ENCODE data around the gene RPN1.
"Not testable (repeated sequence)": the region's sequence is repeated elsewhere in the genome, so short reads cannot be mapped to it uniquely, and the experiment has no call there.

Gene RPN1

DNA sequence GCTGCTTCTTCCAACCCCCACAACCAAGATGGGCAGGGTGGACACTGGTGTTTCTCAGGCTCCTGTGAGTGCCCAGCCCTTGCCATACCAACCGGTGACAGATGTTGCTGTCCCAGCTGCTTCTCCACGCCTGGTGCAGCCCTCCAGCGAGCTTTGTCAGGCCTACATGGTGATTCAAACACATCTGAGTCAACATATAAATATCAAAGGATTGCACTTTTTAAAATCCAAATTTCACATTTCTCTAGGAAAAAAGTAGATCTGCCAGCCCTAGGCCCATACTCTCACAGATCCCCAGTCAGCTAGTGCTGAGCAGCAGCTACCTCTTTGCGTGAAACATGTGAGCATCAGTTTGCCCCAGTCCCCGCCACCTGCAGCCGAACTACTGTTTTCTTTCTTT is 52.7 kb downstream of the RPN1 start:
- H3K36me3 ChIP-seq (ENCODE audit: control insufficient read depth, insufficient read depth, low read length) = no peaks in the 10 kb centered on the region
- no peak overlapping the region for H3K9ac ChIP-seq (ENCODE audit: low read length)
- H3K27me3 ChIP-seq (ENCODE audit: control insufficient read depth, insufficient read depth, low read length) = no peaks in the 10 kb centered on the region
- H3K4me1 ChIP-seq (ENCODE audit: control insufficient read depth, insufficient read depth, low read length) = no peaks in the 10 kb centered on the region
- H3K27ac ChIP-seq (ENCODE audit: low read depth, low read length) = no peak overlapping the region
- H3K4me3 ChIP-seq (ENCODE audit: low read length) = no peak overlapping the region

DNA sequence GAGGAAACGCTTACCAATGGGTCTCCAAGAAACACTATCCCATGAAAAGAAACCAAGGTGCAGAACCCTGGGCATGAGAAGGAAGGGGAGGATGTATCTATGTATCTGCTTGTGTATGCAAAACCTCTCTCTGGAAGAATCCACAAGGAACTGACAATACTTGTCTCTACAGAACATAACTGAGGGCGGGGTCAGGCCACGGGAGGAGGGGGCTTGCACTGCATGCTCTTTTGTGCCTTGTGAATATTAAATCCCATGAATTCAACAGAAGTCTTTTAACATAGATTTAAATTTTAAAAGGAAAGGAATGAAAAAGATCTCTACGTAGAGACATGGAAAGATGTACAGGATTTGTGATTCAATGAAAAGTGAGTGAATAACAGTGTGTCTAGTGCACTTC is 57.8 kb downstream of the RPN1 start:
- no peak overlapping the region for H3K4me3 ChIP-seq (ENCODE audit: low read length)
- no peaks in the 10 kb centered on the region for H3K4me1 ChIP-seq (ENCODE audit: control insufficient read depth, insufficient read depth, low read length)
- no peak overlapping the region for H3K9ac ChIP-seq (ENCODE audit: low read length)
- H3K27me3 ChIP-seq (ENCODE audit: control insufficient read depth, insufficient read depth, low read length) = no peaks in the 10 kb centered on the region
- no peaks in the 10 kb centered on the region for H3K36me3 ChIP-seq (ENCODE audit: control insufficient read depth, insufficient read depth, low read length)
- H3K27ac ChIP-seq (ENCODE audit: low read depth, low read length) = no peak overlapping the region

DNA sequence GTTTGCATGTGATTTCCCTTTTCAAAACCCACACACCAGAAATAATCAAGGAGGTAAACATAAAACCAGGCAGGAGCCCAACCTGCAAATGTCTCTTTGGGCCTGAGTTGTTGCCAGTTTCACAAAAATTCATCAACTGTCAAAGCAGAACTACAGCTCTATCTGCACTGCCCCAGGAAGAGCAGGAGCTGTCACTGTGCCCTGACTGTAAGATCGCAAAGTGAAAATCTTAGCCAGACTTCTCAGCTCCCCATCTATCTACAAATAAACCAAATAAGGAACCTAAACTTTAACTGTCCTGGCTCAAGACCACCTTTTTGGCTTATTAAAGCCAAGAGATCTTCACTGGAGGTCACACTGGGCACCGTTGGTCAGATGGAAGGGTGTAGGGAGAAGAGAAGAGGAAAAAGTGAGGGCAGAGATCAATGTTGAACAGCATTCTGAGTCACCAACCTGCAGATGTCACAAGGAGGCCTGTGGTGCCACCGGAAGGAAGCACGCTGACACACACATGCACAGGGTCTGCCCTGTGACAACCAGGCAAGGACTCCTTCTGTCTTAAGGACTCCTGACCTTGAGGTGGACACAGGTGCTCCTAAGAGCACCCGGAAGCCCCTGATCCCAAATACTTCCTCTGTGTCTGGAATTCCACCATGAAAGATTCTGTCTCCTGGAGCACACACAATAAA is 58.7 kb downstream of the RPN1 start:
- Histone ChIP-seq H3K27me3 (ENCODE audit: control insufficient read depth, insufficient read depth, low read length) (no peaks in the 10 kb centered on the region), H3K4me1 (ENCODE audit: control insufficient read depth, insufficient read depth, low read length) (no peaks in the 10 kb centered on the region), H3K4me3 (ENCODE audit: low read length) (no peak overlapping the region), H3K27ac (ENCODE audit: low read depth, low read length) (no peak overlapping the region), H3K36me3 (ENCODE audit: control insufficient read depth, insufficient read depth, low read length) (no peaks in the 10 kb centered on the region), H3K9ac (ENCODE audit: low read length) (no peak overlapping the region)

DNA sequence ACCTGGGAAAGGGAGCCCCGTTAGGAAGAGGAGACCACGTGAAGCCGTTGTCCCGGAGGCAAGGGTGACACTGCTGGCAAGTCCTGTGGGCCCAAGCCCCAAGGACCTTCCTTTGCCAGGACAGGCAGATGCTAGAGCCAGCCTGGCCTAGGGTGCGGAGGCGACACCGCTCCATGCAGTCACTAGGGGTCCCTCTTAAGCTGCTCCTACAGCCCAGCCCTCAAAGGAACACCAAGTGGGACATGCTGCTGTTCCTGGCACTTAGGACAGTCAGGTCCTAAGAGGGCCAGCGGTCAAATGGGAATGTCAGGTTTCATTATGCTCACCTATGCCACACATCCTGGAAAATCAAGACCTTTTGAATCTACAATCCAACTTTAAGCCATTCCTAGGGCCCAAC is 59.7 kb downstream of the RPN1 start:
- H3K9ac ChIP-seq (ENCODE audit: low read length) = no peak overlapping the region
- H3K27me3 ChIP-seq (ENCODE audit: control insufficient read depth, insufficient read depth, low read length) = no peaks in the 10 kb centered on the region
- no peak overlapping the region for H3K4me3 ChIP-seq (ENCODE audit: low read length)
- H3K27ac ChIP-seq (ENCODE audit: low read depth, low read length) = no peak overlapping the region
- H3K36me3 ChIP-seq (ENCODE audit: control insufficient read depth, insufficient read depth, low read length) = no peaks in the 10 kb centered on the region
- no peaks in the 10 kb centered on the region for H3K4me1 ChIP-seq (ENCODE audit: control insufficient read depth, insufficient read depth, low read length)

DNA sequence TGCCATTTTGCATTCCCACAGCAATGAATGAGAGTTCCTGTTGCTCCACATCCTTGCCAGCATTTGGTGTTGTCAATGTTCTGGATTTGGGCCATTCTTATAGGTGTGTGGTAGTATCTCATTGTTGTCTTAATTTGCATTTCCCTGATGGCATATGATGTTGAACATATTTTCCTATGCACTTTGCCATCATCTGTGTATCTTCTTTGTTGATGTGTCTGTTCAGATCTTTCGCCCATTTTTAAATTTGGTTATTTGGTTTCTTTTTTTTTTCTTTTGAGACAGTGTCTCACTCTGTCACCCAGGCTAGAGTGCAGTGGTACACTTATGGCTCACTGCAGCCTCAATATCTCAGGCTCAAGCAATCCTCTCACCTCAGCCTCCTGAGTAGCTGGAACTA is 60.6 kb downstream of the RPN1 start:
- not testable (repeated sequence) for H3K36me3 ChIP-seq (ENCODE audit: control insufficient read depth, insufficient read depth, low read length); H3K4me3 ChIP-seq (ENCODE audit: low read length); H3K4me1 ChIP-seq (ENCODE audit: control insufficient read depth, insufficient read depth, low read length); H3K27ac ChIP-seq (ENCODE audit: low read depth, low read length); H3K27me3 ChIP-seq (ENCODE audit: control insufficient read depth, insufficient read depth, low read length); H3K9ac ChIP-seq (ENCODE audit: low read length)

DNA sequence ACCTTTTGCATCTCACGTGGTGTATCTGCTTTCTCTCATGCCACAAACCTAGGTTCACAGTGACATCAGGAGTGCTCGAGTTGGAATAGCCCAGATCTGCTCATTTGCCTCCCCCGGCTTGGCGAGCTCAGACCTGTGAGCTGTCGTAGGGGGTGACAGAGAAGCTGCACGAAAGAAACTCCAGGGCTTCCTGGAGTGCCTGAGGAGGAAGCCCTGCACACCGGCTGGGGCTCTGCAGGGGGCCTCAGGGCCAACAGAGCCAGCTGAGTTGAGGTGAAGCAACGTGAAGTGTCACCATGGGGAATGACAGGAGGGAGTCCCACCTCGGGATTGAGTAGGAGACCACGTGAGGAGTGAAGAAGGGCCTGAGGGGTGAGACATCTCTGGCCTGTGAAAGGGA is 62.5 kb downstream of the RPN1 start:
- H3K9ac ChIP-seq (ENCODE audit: low read length) = no peak overlapping the region
- no peaks in the 10 kb centered on the region for H3K27me3 ChIP-seq (ENCODE audit: control insufficient read depth, insufficient read depth, low read length)
- no peak overlapping the region for H3K4me3 ChIP-seq (ENCODE audit: low read length)
- H3K27ac ChIP-seq (ENCODE audit: low read depth, low read length) = no peak overlapping the region
- H3K36me3 ChIP-seq (ENCODE audit: control insufficient read depth, insufficient read depth, low read length) = no peaks in the 10 kb centered on the region
- no peaks in the 10 kb centered on the region for H3K4me1 ChIP-seq (ENCODE audit: control insufficient read depth, insufficient read depth, low read length)

DNA sequence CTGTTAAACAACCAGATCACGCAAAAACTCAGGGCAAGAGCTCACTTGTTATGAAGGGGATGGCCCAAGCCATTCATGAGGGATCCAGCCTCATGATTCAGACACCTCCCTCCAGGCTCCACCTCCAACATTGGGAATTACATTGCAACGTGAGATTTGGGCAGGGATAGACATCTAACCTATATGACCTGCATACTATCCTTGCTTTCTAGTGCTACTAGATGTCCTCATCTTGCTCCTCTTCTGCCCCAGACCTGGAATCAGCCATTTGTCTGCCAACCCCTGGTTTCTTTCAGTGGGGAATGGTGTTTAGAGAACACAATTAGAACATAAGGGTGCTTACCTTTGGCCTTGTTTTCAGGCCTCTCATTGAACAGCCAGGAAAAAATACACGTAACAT is 63.2 kb downstream of the RPN1 start:
- Histone ChIP-seq H3K4me1 (ENCODE audit: control insufficient read depth, insufficient read depth, low read length) (no peaks in the 10 kb centered on the region), H3K4me3 (ENCODE audit: low read length) (no peak overlapping the region), H3K27ac (ENCODE audit: low read depth, low read length) (no peak overlapping the region), H3K27me3 (ENCODE audit: control insufficient read depth, insufficient read depth, low read length) (peaks cover 3% of the 10 kb centered on the region), H3K36me3 (ENCODE audit: control insufficient read depth, insufficient read depth, low read length) (no peaks in the 10 kb centered on the region), H3K9ac (ENCODE audit: low read length) (no peak overlapping the region)

DNA sequence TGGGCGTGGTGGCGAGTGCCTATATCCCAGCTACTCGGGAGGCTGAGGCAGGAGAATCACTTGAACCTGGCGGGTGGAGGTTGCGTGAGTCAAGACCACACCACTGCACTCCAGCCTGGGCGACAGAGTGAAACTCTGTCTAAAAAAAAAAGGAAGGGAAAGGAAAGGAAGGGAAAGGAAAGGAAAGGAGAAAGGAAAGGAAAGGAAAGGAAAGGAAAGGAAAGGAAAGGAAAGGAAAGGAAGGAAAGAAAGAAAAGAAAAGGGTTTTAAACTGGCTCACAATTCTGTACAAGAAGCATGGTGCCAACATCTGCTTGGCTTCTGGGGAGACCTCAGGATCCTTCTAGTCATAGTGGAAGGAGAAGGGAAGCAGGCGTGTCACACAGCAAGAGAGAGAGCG is 63.7 kb downstream of the RPN1 start:
- H3K4me3 ChIP-seq (ENCODE audit: low read length); H3K4me1 ChIP-seq (ENCODE audit: control insufficient read depth, insufficient read depth, low read length); H3K36me3 ChIP-seq (ENCODE audit: control insufficient read depth, insufficient read depth, low read length); H3K27ac ChIP-seq (ENCODE audit: low read depth, low read length); H3K9ac ChIP-seq (ENCODE audit: low read length); H3K27me3 ChIP-seq (ENCODE audit: control insufficient read depth, insufficient read depth, low read length): not testable (repeated sequence)

DNA sequence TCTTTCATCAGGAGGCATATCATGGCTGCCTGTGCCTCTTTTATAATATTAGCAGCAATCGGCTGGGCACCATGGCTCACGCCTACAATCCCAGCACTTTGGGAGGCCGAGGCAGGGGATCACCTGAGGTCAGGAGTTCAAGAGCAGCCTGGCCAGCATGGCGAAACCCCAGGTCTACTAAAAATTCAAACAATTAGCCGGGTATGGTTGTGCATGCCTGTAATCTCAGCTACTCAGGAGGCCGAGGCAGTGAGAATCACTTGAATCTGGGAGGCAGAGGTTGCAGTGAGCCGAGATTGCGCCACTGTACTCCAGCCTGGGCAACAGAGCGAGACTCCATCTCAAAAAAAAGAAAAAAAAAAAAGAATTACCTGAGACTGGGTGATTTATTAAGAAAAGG is 64.2 kb downstream of the RPN1 start:
- H3K36me3 ChIP-seq (ENCODE audit: control insufficient read depth, insufficient read depth, low read length); H3K4me1 ChIP-seq (ENCODE audit: control insufficient read depth, insufficient read depth, low read length); H3K27me3 ChIP-seq (ENCODE audit: control insufficient read depth, insufficient read depth, low read length); H3K4me3 ChIP-seq (ENCODE audit: low read length); H3K27ac ChIP-seq (ENCODE audit: low read depth, low read length); H3K9ac ChIP-seq (ENCODE audit: low read length): not testable (repeated sequence)

DNA sequence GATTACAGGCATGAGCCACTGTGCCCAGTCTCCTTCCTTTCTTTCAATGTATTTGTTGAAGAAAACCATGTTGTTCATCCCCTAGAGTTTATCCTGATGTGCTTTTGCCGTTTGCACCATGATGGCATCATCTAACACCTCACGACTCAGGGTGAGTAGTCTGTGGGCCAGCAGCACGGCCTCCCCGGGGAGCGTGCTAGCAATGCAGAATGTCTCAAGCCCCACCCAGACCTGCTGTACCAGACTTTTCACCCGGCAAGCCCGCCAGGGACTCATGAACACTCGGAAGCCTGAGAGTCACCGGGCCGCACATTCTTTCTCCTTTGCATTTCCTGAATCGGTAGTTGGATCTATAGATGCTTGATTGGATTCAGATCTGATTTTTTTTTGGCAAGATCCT is 64.6 kb downstream of the RPN1 start:
- Histone ChIP-seq H3K27ac (ENCODE audit: low read depth, low read length) (no peak overlapping the region), H3K36me3 (ENCODE audit: control insufficient read depth, insufficient read depth, low read length) (no peaks in the 10 kb centered on the region), H3K9ac (ENCODE audit: low read length) (no peak overlapping the region), H3K4me3 (ENCODE audit: low read length) (no peak overlapping the region), H3K4me1 (ENCODE audit: control insufficient read depth, insufficient read depth, low read length) (no peaks in the 10 kb centered on the region), H3K27me3 (ENCODE audit: control insufficient read depth, insufficient read depth, low read length) (peaks cover 3% of the 10 kb centered on the region)

DNA sequence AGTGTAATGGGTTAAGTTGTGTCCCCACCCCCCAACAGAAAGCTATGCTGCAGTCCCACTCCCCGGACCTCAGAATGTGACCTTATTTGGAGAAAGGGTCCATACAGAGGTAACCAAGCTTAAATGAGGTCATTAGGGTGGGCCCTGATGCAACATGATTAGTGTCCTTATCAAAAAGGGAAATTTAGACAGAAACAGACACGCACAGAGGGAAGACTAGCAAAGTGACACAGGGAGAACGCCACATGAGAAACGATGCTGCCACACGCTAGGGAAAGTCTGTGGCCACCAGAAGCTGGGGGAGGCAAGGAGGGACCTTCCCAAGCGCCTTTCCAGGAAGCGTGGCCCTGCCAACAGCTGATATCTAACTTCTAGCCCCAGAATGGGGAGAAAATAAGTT is 65.4 kb downstream of the RPN1 start:
- H3K4me3 ChIP-seq (ENCODE audit: low read length) = no peak overlapping the region
- H3K27ac ChIP-seq (ENCODE audit: low read depth, low read length) = no peak overlapping the region
- H3K9ac ChIP-seq (ENCODE audit: low read length) = no peak overlapping the region
- H3K27me3 ChIP-seq (ENCODE audit: control insufficient read depth, insufficient read depth, low read length) = peaks cover 3% of the 10 kb centered on the region
- H3K4me1 ChIP-seq (ENCODE audit: control insufficient read depth, insufficient read depth, low read length) = no peaks in the 10 kb centered on the region
- H3K36me3 ChIP-seq (ENCODE audit: control insufficient read depth, insufficient read depth, low read length) = no peaks in the 10 kb centered on the region

DNA sequence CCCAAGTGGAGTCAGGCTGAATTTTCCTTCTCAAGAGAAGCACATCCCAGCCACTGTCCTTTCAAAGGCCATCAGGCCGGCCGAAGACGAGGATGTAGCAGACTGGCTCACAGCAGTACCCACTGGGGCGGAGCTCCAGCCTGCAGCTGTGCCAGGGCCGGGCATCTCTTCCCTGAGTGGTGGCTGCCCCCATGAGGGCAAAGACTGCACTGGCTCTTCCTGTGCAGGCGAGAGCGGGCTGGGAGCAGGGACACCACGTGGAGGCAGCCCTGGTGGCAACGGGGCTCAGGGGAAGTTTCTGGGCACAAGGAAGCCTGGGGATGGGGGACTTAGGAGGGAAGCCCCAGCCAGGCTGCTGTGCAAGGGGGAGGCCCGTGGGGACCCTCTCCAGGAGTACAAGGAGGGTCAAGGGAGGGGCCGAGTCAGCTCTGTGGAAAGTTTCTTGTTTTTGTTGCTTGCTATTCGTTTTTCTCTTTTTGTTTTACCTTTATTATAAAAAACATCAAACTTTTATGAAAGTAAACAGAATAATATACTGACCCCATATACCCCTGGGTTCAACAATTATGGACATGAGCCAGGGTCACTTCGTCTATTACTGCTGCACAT is 66.1 kb downstream of the RPN1 start:
- H3K9ac ChIP-seq (ENCODE audit: low read length) = no peak overlapping the region

DNA sequence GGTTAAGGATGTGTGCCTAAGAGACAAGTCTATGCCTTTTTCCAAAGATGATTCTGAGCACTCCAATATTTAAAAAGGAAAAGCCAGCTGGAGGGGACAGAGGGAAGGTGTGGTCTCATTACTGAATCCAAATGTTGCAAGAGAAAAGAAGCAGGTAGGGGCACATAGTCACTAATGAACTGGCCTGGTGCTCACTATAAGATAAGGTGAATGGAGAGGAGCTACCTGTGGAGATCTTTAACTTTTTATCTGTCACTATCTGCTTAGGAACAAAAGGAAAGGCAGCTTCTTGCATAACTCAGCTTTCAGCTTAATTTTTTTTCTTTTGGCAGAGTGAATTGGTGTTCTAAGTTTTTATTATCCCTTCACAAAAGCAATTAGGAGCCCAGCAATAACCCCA is 69.1 kb downstream of the RPN1 start:
- Histone ChIP-seq H3K27ac (ENCODE audit: low read depth, low read length) (no peak overlapping the region), H3K36me3 (ENCODE audit: control insufficient read depth, insufficient read depth, low read length) (no peaks in the 10 kb centered on the region), H3K4me1 (ENCODE audit: control insufficient read depth, insufficient read depth, low read length) (no peaks in the 10 kb centered on the region), H3K27me3 (ENCODE audit: control insufficient read depth, insufficient read depth, low read length) (peaks cover 3% of the 10 kb centered on the region), H3K4me3 (ENCODE audit: low read length) (no peak overlapping the region), H3K9ac (ENCODE audit: low read length) (no peak overlapping the region)

More for the DNA sequence above, 66.1 kb downstream of the RPN1 start:
- no peak overlapping the region for H3K4me3 ChIP-seq (ENCODE audit: low read length)
- no peaks in the 10 kb centered on the region for H3K4me1 ChIP-seq (ENCODE audit: control insufficient read depth, insufficient read depth, low read length)
- H3K36me3 ChIP-seq (ENCODE audit: control insufficient read depth, insufficient read depth, low read length) = no peaks in the 10 kb centered on the region
- peaks cover 3% of the 10 kb centered on the region for H3K27me3 ChIP-seq (ENCODE audit: control insufficient read depth, insufficient read depth, low read length)
- no peak overlapping the region for H3K27ac ChIP-seq (ENCODE audit: low read depth, low read length)
